GM21619 (cell line): ENCODE measurements around the gene MOSMO.
A peak's percentile ranks its signal among the peaks of the same experiment; 100 is the strongest.
"Not testable (repeated sequence)": the region's sequence is repeated elsewhere in the genome, so short reads cannot be mapped to it uniquely, and the experiment has no call there.

ENCODE experiments used
- ATAC-seq: cut with Tn5 transposase; IDR thresholded peaks from one replicate; pipeline ENCODE4 v1.9.1; 2021; ENCODE audit not compliant: unreplicated experiment

Gene MOSMO

DNA sequence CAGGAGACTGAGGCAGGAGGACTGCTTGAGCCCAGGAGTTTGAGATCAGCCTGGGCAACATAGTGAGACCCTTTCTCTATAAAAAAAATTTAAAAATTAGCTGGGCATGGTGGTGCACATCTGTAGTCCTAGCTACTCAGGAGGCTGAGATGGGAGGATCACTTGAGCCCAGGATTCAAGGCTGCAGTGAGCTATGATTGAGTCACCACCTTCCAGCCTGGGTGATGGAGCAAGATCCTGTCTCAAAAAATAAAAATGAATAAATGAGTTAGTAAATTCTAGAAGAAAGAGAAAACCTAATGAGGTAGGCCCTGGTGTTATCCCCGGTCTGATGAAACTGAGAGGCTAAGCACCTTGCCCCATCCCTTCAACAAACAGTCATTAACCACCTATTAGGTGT is 5.9 kb upstream of the MOSMO start:
- ATAC-seq, result not testable (repeated sequence)

DNA sequence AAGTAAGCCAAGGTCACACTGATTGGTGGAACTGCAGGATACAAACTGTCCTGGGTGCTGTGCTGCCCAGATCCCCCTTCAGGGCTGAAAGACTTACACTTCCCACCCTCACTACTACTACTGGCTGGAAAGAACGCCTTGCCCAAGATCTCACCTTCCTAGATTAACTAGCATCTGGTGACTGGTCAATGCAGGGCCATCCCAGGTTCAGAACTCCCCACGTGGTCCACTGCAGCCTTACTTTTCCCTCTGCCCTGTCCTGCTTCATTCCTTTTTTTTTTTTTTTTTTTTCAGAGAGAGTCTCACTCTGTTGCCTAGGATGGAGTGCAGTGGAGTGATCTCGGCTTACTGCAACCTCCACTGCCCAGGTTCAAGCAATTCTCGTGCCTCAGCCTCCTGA is 4.7 kb upstream of the MOSMO start:
- no peak for ATAC-seq

DNA sequence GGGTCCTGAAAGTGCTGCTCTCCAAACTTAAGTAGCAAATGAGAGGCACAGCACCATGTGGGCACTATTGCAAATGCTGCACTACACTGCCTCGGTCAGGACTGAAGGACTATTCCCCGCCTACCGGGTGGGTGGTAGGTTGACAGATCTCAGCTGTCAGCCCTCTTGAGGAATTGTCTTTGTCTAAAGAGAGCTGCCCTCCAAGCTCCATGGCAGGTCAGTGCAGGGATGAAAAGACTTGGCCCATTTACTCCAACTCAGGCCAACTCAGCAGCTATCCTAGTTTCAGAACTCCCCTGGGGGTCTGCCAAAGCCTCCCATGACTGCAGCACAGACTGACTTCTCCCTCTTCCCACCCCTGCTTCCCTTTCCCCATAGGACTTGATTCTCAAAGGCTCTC is 3.6 kb upstream of the MOSMO start:
- no peak for ATAC-seq

DNA sequence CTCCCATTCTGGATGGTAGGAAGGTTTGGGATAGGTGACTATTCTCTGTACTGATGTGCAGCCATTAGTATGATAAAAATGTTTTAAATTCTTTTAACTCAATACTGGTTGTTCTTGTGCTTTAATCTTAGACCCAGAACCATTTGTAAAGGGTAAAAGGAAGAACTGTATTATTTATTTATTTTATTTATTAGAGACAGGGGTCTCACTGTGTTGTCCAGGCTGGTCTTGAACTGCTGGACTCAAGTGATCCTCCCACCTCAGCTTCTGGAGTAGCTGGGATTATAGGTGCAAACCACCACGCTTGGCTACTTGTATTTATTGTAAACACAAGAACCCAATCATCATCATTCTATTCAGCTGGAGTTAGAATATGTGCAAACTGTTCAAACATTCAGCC is 2.2 kb upstream of the MOSMO start:
- no peak for ATAC-seq

DNA sequence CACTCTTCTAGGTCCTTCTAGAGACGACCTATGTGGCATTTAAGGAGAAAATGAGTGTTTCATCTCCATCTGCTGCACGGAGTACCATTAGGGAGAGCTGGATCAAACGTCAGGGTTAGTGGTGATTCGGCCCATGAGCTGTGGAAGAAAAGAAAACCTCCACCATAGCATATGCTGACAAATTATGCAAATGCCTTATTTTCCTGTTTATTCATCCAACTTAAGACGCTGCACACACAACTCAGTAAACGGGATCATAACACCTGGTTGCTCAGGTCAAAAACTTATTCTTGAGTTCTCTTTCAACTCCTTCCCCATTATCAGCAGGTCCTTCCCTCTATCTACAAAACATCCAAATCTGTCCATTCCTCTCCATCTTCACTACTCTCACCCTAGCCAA is 1.3 kb upstream of the MOSMO start:
- no peak for ATAC-seq

DNA sequence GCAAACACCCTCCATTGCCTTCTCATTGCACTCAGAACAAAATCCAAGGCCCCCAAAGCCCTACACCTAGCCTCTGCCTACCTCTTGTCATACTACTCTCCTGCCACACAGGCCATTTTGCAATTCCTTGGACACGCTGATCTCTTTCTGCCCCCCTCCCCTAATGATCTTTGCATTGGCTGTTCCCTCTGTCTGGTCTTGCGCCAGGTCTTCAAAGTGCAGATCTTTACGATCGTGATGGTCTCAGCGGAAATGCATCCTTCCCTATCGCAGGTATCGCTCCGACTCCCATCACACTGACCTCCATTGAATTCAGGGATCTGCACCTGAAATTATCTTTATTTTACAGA is 777 bp upstream of the MOSMO start:
- ATAC-seq, result no peak

DNA sequence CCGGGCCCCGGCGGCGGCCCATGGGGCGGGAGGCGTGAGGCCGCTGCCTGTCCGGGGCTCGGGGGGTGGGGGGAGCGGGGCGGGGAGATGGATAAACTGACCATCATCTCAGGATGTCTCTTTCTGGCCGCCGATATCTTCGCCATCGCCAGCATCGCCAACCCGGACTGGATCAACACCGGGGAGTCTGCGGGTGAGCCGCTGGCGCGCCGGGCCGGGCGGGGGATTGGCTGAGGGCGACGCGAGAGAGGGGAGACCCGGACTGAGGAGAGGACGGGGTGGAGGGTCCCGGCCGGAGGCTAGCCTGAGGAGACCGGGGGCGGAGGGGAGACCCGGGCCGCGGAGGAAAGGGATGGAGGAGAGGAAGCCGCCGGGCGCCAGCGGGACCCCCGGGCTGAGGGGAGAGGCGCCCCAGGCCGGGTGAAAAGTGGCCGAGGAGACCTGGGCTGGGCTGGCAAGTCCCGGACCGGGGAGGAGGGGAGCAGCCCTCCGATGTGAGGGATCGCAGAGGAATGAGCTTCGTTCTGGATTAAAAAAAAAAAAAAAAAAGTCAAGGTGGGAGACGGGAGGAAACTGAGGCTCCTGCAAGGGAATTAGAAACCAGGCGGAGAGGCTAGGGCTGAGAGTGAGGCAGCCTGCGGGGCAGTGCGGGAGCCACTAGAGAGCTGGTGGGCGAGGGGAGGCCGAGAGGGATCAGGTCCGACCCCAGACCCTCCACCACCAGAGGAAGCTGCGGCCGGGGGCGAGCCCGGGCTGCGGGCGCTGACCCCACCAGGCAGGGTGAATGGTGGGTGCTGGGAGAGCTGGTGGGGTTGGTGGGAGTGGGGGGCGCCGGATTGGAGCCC is 526 bp downstream of the MOSMO start:
- peak; percentile 18 for ATAC-seq

DNA sequence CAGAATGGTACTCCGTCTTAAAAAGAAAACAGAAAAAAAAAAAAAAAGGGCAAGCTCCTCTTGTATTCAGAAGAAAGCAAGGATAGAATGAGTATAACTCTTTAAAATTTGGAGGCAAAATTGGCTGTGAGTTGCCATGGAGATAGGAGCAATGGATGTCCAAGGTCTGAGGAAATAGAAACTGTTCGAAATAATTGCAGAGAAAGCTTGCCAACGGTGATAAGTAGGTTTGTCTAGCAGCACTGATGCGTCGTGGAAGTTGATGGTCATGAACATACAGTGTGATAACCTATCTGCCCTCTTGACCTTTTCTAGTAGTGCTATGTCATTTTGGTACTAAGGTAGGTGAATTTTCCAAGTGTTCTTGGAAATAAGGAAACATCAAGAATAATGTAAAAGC is 3.0 kb downstream of the MOSMO start:
- no peak for ATAC-seq

DNA sequence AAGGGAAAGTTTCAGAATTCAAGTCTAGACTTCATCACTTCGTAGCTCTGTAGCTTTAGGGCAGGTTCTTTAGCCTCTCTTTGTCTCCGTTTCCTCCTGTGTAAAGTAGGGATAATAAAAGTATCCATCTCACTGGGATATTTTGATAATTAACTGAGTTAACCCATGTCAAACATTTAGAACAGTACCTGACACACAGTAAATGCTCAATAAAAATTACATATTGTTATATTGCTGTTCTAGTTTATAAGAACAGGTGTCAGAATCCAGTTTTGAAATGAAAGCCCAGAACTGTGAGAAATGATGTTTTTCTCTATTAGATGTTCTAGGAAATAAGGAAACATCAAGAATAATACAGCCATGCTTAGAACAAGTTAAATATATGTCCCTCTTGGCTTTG is 4.3 kb downstream of the MOSMO start:
- no peak for ATAC-seq

DNA sequence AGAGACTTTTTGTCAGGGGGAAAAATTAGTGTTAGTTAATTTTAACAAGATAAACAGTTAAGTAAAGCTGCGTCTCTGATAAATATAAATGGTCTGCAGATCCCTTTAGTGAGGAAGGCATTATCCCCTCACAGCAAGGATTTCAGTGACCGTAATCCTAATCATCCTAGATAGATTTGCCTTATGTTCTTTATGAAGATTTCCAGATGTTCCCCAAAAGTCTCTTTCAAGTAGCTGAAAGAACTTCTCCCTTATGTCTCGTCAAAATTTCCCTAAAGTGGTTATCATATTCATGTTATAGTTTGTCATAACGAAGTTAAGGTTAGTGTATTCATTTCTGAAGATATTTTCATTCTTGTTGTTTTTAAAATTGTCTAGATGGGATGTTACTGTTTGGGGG is 5.6 kb downstream of the MOSMO start:
- no peak for ATAC-seq

DNA sequence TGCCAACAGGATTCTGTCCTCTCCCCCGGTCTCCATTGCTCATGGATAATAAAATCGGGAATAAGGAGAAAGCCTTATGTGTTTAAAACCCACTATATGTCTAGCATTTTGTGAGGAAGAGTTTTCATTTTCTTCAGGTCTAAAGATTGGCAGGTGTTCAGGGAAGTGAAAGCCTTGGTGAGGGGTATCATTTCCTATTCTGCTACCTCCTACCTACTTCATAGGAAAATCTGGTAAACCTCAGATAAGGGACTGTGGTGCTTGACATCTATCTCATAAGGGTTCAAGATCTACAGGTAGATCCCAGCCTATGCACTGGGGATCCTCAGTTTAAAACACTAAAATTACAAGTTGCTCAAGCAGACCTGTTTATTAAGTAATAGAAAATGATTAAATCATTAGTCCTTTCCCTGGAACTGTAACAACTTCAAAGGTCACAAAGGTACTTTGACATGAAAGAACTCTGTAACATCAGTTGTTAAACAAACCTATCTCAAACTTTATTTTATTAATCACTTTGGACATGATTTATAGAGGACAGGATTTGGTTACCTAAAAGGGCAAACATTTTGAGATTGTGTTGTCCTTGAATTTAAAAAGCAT is 6.5 kb downstream of the MOSMO start:
- no peak for ATAC-seq

DNA sequence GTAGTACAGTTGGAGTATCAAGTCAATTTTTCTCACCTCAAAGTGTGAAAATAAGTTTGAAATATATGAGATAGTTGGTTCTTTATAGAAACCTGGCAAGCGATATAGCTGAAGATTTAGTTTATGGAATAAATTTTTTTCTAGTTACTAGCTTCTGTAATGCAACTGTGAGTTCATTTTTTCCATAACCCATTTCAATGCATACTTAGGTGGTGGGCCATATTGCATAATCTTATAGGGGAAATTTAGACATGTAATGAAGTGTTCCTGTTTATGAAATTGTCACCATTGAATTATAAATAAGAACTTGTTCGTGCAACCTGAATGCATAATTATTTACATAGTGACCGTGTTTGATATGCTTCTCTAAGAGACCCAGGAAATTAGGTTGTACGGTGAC is 9.0 kb downstream of the MOSMO start:
- no peak for ATAC-seq

DNA sequence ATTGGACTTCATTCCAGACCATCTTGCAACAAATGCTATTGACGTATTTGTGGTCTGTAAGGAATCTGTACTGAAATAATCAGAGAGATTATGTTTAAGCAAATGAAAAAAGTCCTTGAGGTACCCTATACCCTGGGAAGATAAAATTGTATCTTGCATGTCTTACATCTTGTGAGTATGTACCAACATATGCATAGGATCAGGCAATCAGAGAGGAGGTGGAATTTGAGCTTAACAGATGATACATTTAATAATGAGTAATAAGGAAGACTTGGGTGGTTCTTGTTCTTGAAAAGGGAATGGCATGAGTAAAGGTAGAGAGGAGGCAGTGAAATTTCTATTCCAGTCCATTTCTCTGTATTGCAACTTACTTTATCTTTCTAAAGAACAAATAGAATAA is 10.6 kb downstream of the MOSMO start:
- ATAC-seq, result no peak

DNA sequence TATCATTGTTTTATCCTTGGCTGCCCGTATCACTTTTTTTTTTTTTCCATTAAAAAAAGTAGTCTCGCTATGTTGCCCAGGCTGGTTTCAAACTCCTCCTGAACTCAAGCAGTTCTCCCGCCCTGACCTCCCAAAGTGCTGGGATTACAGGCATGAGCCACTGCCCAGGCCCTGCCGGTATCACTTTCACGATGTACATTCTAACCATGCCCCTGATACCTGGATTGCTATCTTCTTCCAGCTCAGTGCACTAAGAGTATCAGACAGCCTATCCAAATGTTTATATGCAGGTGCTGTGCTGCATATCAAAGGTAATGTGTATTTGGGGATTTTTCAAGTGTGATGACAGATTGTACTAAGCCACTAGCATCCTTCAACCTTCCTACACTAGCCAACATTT is 14.2 kb downstream of the MOSMO start:
- no peak for ATAC-seq

DNA sequence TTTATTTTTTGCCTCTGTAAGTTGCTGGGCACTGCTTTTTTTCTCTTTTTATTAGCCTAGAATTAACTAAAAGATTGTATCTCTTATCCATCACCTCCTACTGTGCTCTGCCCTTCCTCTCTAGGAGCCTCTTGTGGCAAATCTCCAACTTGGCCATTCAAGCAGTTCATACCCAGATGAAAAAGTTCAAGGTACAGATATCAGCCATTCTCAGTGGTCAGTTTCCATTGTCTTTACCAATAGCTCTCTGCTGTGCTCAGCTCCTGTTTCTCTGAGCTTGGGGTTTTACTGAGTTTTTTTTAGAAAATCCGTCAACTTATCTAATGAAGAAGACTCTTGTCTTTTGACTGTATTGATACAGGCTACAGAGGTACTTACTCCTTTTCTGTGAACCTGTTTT is 15.6 kb downstream of the MOSMO start:
- ATAC-seq, result no peak

DNA sequence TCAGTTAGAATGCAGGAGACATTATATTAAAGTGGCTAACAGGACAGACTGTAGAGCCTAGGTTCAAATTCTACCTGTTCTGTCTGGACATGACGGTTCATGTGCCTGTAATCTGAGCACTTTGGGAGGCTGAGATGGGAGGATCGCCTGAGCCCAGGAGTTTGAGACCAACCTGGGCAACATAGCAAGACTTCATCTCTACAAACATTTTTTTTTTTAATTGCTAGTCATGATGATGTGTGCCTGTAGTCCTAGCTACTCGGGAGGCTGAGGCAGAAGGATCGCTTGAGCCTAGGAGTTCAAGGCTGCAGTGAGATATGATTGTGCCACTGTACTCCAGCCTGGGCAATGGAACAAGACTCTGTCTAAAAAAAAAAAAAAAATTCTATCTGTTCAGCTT is 16.9 kb downstream of the MOSMO start:
- not testable (repeated sequence) for ATAC-seq

DNA sequence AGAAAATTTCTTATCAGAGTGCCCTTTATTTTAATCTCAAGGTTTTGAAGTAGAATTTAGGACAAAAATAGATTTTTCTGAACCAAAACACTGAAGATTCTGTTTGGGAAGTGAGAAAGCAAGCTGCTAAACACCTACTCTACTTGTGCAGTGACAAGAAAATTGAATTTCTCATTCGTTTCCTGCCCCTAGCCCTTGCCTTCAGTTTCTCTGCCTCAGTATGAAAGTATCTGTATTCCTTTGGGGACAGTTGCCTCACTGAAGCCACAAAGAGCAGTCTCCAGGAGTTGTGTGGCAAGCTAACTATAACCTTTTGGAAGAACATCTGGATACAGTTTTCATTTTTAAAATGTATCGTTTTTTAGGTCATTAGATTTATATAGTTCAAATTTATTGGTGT is 19.7 kb downstream of the MOSMO start:
- no peak for ATAC-seq

DNA sequence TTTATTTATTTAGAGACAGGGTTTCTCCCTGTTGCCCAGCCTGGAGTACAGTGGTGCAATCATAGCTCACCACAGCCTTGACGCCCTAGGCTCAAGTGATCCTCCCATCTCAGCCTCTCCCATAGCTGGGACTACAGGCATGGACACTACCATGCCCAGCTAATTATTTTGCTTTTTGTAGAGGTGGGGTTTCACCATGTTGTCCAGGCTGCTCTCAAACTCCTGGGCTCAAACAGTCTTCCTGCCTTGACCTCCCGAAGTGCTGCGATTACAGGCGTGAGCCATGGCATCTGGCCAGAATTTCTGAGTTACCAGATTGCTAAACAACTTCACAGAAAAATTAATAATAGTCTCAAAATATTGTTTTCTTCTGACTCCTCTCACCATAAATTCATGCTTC is 21.7 kb downstream of the MOSMO start:
- no peak for ATAC-seq

DNA sequence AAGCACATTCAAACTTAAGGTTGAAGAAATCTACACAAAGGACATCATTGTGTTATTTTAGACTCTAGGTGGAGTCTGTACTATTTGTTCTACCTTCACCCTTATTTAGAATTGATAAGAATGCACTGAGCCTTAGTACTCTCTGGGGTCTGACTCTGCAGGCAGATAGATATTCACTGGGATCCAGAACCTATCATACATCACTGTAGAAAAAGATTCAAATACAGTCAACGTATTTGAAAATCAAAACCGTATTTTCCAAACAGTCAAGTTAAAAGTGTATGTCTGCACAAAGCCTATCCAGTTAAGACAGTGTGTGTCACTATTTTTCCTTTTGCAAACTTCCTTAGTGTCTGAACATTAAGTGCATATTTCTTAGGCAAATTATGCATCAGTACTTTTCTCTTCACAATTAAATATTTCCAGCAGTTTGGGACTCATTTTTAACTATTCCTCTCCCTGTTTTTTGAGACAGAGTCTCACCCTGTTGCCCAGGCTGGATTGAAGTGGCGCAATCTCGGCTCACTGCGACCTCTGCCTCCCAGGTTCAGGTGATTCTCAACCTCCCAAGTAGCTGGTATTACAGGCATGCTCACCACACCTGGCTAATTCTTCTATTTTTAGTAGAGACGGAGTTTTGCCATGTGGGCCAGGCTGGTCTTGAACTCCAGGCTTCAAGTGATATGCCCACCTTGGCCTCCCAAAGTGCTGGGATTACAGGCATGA is 22.3 kb downstream of the MOSMO start:
- no peak for ATAC-seq

DNA sequence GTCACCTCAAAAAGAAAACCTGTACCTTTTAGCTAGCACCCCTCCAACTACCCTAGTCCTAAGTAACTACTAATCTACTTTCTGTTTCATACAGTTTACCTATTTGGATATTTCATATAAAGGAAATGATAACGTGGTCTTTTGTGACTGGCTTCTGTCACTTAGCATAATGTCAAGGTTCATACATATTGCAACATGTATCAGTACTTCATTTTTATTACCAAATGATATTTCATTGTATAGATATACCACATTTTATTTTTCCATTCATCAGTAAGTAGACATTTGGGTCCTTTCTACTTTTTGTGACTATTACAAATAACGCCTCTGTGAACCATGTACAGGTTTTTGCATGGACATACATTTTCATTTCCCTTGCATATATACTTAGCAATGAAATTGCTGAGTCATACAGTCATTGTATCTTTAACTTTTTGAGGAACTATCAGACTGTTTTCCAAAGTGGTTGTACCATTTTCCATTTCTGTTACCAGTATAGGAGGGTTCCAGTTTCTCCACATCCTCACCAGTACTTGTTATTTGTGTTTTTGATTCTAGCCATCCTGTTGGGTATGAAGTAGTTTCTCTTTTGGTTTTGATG is 23.7 kb downstream of the MOSMO start:
- ATAC-seq, result no peak

DNA sequence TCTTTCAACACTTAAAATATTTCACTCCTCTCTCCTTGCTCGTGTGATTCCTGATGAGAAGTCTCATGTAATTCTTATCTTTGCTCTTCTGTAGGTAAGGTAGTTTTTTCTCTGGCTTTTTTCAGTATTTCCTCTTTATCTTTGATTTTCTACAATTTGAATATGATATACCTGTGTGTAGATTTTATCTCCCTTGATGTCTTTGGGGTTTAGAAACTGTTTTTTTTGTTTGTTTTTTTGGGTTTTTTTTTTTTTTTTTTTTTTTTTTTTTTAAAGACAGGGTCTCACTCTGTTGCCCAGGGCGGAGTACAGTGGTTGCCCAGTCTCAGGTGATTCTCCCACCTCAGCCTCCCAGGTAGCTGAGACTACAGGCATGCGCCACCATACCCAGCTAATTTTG is 26.6 kb downstream of the MOSMO start:
- no peak for ATAC-seq

DNA sequence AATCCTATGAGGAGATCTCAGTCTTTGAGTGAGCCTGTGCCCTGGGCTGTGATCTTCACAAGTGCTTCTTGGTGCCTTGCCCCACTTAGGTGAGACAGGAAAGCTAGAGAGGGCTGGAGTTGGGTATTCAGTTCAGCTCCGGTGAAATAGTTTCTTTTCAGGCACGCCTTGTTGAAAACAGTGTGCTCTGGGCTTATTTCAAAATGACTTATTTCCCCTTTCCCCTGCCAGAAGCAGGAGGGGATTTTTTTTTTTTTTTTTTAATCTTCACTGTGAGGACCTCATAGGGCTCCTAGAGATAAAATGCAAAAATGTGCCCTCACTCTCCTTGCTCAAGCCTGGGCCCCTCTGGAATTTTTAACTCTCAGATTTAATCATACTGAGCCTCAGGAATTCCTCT is 27.2 kb downstream of the MOSMO start:
- no peak for ATAC-seq
